A549 treated with dexamethasone at 1 μM for 4 hours (cell line): Measurements from ENCODE around the gene NTS. TPM values are rescaled to one million over a fixed set of nuclear protein-coding genes. Genes with fewer than 3 reads are reported as not detected.

ENCODE experiments used
- total RNA-seq: library from RNA; stranded (reverse); fragments of 200-300 nt; extraction: Qiagen RNA extraction; gene quantifications from 5 replicates; pipeline ENCODE4 v1.2.3, GENCODE V29; 2022

NTS gene, protein sequence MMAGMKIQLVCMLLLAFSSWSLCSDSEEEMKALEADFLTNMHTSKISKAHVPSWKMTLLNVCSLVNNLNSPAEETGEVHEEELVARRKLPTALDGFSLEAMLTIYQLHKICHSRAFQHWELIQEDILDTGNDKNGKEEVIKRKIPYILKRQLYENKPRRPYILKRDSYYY
- total RNA-seq = 51.3 to 83.4 TPM (median 63.5 TPM) in 5 replicates

DNA sequence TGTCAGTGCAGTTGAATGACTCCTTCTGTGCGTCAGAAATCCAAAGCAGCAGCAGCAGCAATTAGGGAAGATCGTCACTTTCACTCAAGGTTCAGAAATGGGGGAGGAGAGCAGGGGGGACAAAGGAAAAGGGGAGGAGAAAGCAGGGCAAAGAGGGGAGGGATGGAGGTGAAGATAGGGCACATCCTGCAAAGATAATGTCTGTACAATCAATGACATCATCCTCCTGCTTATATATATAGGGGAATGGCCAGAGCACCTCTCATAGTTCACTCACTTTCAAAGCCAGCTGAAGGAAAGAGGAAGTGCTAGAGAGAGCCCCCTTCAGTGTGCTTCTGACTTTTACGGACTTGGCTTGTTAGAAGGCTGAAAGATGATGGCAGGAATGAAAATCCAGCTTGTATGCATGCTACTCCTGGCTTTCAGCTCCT is at the start of gene NTS:
NTS (plus strand) TSS at position 265 of the 431 bp plus-strand sequence; CDS start at position 374, 109 bp downstream.

DNA sequence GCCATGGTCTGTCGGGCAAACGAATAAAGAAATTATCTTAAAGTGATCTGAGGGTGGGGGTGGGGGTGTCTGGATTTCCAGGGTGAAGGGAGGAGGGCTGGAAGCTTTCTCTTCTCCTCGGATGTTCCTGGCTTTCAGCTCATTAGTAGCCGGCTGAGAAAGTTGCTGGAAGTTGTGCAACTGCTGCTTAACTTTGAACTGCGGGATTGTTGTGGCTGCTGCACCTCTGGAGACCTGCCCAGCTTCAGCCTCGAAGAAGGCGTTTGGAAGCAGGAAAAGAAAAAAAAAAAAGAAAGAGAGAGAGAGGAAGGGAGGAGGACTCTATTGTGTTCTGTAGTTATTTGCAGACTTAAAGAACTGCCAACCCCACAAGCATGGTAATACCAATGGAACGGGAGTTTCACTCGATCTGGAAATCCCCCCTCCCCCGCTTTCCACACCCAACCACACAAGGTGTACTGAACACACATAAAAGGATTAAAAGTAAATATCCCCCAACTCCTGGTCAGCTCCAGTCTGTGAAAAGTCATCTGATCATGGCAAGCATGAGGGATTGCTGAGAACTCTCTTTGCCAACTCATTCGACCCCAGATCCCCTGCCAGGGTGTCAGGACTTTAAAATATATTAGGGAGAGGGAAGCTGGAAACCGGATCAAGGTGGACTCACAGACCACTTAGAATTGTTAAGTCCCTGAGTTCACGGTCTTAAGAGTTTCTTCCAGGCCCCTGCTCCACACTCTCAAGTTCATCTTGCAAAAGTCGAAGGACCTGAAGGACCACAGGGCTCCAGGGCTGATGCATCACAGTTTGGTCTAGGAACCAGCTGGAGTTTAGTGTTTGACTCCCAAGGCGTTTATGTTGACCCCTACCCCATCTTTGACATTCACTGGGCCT is 37.7 kb upstream of the NTS start, which contains the start of gene RASSF9:
RASSF9 (minus strand) TSS at position 213 of the 894 bp plus-strand sequence; CDS start at position 5, 208 bp downstream.

Other genes starting within 250 kb of the NTS start
- gene RASSF9, start 37.9 kb upstream of the NTS start, total RNA-seq = 1.2 to 2.0 TPM (median 1.4 TPM) in 5 replicates